Measurements from ENCODE around the gene PCYT2.

DNA sequence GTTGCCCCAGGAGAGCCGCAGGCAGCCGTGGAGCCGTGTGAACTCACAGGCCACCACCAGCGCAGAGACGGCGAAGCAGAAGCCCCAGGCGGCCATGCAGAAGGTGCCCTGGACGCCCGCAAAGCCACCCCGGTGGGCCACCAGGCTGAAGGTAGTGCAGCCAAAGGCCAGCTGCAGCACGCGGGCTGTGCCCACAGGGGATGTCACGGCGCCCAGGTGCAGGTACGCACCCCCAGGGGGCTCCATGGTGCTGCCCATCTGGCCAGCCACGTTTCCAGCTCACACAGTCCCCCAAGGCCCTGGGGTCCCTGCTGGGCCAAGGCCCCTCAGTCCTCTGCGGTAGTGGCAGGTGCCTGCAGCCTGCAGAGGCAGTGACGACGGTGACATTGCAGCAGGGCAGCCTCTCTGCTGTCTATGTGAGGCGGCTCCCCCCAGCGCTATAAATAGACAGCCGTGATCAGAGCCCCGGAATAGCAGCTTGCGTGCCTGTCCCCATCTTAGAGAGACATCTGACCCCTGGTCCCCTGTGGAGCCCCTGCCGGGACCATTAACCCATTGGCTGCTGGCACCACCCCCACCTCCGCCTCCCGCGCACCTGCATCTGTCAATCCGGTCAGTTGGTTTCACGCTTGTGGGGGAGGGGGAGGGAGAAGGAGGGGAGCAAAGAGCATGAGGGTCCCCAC is 30.4 kb upstream of the PCYT2 start:
- TF ChIP-seq, protein P1, sequence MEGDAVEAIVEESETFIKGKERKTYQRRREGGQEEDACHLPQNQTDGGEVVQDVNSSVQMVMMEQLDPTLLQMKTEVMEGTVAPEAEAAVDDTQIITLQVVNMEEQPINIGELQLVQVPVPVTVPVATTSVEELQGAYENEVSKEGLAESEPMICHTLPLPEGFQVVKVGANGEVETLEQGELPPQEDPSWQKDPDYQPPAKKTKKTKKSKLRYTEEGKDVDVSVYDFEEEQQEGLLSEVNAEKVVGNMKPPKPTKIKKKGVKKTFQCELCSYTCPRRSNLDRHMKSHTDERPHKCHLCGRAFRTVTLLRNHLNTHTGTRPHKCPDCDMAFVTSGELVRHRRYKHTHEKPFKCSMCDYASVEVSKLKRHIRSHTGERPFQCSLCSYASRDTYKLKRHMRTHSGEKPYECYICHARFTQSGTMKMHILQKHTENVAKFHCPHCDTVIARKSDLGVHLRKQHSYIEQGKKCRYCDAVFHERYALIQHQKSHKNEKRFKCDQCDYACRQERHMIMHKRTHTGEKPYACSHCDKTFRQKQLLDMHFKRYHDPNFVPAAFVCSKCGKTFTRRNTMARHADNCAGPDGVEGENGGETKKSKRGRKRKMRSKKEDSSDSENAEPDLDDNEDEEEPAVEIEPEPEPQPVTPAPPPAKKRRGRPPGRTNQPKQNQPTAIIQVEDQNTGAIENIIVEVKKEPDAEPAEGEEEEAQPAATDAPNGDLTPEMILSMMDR (IDR thresholded peaks at IDR 0.05), result no peak
- no peak for TF ChIP-seq EZH2 (IDR thresholded peaks at IDR 0.05; ENCODE audit: borderline replicate concordance, insufficient read depth, low read depth, low read length, poor library complexity, severe bottlenecking)
